Vagina (tissue), 2 donors: ENCODE data around the gene SAT1. TPM values are rescaled to one million over a fixed set of nuclear protein-coding genes. Genes with fewer than 3 reads are reported as not detected.

Experiments
- DNase-seq, 2 donors: peaks; one replicate each; pipeline ENCODE4 v3.0.0-alpha.2; 2017; ENCODE audit errors: extremely low spot score in 2 of 2
- H3K27ac ChIP-seq: fragments of 200-600 bp; sonication (generic); one replicate; pipeline ENCODE4 v1.5.1; 2019
- H3K27me3 ChIP-seq: fragments of 200-600 bp; sonication (generic); one replicate; pipeline ENCODE4 v1.5.1; 2019
- H3K36me3 ChIP-seq, 2 donors: fragments of 200-600 bp; sonication (generic); one replicate each; pipeline ENCODE4 v1.5.1; 2017 to 2019
- H3K4me1 ChIP-seq: fragments of 200-600 bp; sonication (generic); one replicate; pipeline ENCODE4 v1.5.1; 2019
- H3K4me3 ChIP-seq, 2 donors: fragments of 200-600 bp; sonication (generic); 1 replicate in 1 of 2; 2 replicates in 1 of 2; pipeline ENCODE4 v1.5.1; 2016 to 2019
- H3K9me3 ChIP-seq: fragments of 200-600 bp; sonication (generic); one replicate; pipeline ENCODE4 v1.5.1; 2019
- POLR2A ChIP-seq, 2 donors: fragments of 450-650 bp; IDR thresholded peaks; one replicate each; pipeline ENCODE4 v1.6.1; 2017; ENCODE audit warnings: antibody characterized with exemption in 2 of 2, mild to moderate bottlenecking in 2 of 2, moderate library complexity in 2 of 2
- POLR2AphosphoS5 ChIP-seq, 2 donors: sonication (generic); formaldehyde crosslinking; IDR thresholded peaks; one replicate each; pipeline ENCODE4 v1.9.0; 2017; ENCODE audit warnings: antibody characterized with exemption in 2 of 2, mild to moderate bottlenecking in 2 of 2, low read depth in 1 of 2; ENCODE audit not compliant: insufficient read depth in 1 of 2
- intact Hi-C: fragments of 100-400 bp; cut with DNase I; formaldehyde crosslinking; loops from one replicate; pipeline ENCODE4 v1.15.1; 2023
- small RNA-seq: library from RNA; depleted of rRNA; stranded (forward); fragments of <200 nt; gene quantifications from one replicate; pipeline ENCODE3, GENCODE V24; 2016
- total RNA-seq: library from RNA; depleted of rRNA; stranded (reverse); fragments of >200 nt; gene quantifications from one replicate; pipeline ENCODE4 v1.2.3, GENCODE V29; 2016
- TF ChIP-seq, protein P1 (sequence below), 3 experiments: fragments of 450-650 bp in 2 of 3; fragments of 200-600 bp in 1 of 3; sonication (generic) in 1 of 3; IDR thresholded peaks; one replicate each; pipeline ENCODE4 v1.5.1; 2017 to 2019; ENCODE audit warnings: antibody characterized with exemption in 3 of 3, mild to moderate bottlenecking in 2 of 3, moderate library complexity in 2 of 3

Gene SAT1
- total RNA-seq, 1 donor from 2014 or later = 389 TPM

- TF ChIP-seq, protein P1, sequence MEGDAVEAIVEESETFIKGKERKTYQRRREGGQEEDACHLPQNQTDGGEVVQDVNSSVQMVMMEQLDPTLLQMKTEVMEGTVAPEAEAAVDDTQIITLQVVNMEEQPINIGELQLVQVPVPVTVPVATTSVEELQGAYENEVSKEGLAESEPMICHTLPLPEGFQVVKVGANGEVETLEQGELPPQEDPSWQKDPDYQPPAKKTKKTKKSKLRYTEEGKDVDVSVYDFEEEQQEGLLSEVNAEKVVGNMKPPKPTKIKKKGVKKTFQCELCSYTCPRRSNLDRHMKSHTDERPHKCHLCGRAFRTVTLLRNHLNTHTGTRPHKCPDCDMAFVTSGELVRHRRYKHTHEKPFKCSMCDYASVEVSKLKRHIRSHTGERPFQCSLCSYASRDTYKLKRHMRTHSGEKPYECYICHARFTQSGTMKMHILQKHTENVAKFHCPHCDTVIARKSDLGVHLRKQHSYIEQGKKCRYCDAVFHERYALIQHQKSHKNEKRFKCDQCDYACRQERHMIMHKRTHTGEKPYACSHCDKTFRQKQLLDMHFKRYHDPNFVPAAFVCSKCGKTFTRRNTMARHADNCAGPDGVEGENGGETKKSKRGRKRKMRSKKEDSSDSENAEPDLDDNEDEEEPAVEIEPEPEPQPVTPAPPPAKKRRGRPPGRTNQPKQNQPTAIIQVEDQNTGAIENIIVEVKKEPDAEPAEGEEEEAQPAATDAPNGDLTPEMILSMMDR (IDR thresholded peaks at IDR 0.05) = no peak
- TF ChIP-seq POLR2AphosphoS5 (IDR thresholded peaks at IDR 0.05; ENCODE audit: insufficient read depth in 1 of 2, low read depth in 1 of 2) (no peak), POLR2A (IDR thresholded peaks at IDR 0.05) (no peak)
- Histone ChIP-seq H3K4me3 (no peak overlapping the region), H3K36me3 (no peaks in the 10 kb centered on the region), H3K27ac (no peak overlapping the region), H3K4me1 (no peaks in the 10 kb centered on the region), H3K27me3 (no peaks in the 10 kb centered on the region), H3K9me3 (no peaks in the 10 kb centered on the region)
- DNase-seq = no peak
- intact Hi-C loops = no loop called here
Observed at GRCh38 chrX:23825675-23826074, 42.7 kb downstream of the SAT1 start.

DNA sequence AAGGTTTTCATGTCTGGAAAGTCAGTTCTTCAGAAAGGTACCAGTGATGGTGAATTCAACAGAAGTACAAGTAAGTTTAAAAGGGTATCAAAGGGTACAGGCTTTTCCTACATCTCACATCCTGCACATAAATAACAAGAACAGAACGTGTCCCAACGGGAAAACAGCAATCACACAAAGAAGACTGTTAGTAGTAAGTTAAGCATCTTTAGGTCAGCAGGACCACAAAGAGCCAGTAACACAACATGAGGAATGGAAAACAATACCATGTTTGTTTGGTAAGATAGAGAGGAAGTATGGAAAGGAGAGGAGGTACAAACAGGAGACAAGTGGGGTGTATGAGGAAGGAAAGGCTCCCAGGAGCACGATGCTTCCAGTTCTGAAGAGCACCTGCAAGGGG lies 43.2 kb downstream of the SAT1 start:
- Histone ChIP-seq H3K27ac (no peak overlapping the region), H3K9me3 (no peaks in the 10 kb centered on the region), H3K4me1 (no peaks in the 10 kb centered on the region), H3K4me3 (no peak overlapping the region), H3K36me3 (no peaks in the 10 kb centered on the region), H3K27me3 (no peaks in the 10 kb centered on the region)
- intact Hi-C loops = no loop called here
- TF ChIP-seq, protein P1 (IDR thresholded peaks at IDR 0.05) = no peak
- TF ChIP-seq POLR2AphosphoS5 (IDR thresholded peaks at IDR 0.05; ENCODE audit: insufficient read depth in 1 of 2, low read depth in 1 of 2) = no peak
- no peak for TF ChIP-seq POLR2A (IDR thresholded peaks at IDR 0.05)
- DNase-seq = no peak

DNA sequence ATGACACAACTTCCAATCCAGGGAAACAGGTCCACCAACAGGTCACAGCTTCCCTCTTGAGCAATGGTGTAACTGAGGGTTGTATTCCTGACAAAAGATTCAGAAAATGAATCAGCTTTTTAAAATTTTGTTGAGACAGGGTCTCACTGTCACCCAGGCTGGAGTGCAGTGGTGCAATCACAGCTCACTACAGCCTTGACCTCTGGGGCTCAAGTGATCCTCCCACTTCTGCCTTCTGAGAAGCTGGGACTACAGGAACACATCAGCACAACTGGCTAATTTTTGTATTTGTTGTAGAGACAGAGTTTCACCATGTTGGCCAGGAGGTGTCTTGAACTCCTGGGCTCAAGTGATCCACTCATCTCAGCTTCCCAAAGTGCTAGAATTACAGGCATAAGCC lies 43.7 kb downstream of the SAT1 start:
- Histone ChIP-seq H3K4me1 (no peaks in the 10 kb centered on the region), H3K36me3 (no peaks in the 10 kb centered on the region), H3K4me3 (no peak overlapping the region), H3K27me3 (no peaks in the 10 kb centered on the region), H3K9me3 (no peaks in the 10 kb centered on the region), H3K27ac (no peak overlapping the region)
- TF ChIP-seq, protein P1 (IDR thresholded peaks at IDR 0.05) = no peak
- TF ChIP-seq POLR2AphosphoS5 (IDR thresholded peaks at IDR 0.05; ENCODE audit: insufficient read depth in 1 of 2, low read depth in 1 of 2) (no peak), POLR2A (IDR thresholded peaks at IDR 0.05) (no peak)
- intact Hi-C loops = no loop called here
- no peak for DNase-seq

DNA sequence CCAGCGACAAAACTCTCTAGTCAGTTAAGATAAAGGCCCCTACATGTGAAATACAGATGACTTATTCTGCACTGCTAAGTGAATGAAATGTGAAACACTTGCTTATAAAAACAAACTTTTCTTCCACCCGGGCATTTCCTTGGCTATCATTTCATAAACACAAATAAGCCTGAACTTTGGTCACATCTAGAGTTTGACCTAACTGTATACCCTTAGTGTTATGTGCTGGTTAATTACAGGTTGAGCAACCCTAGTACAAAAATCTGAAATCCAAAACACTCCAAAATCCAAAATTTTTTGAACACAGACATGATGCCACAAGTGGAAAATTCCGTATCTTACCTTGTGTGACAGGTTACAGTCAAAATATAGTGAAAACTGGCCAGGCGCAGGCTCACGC lies 45.9 kb downstream of the SAT1 start:
- Histone ChIP-seq H3K4me3 (no peak overlapping the region), H3K27me3 (no peaks in the 10 kb centered on the region), H3K27ac (no peak overlapping the region), H3K4me1 (no peaks in the 10 kb centered on the region), H3K9me3 (no peaks in the 10 kb centered on the region), H3K36me3 (no peaks in the 10 kb centered on the region)
- TF ChIP-seq POLR2A (IDR thresholded peaks at IDR 0.05) (no peak), POLR2AphosphoS5 (IDR thresholded peaks at IDR 0.05; ENCODE audit: insufficient read depth in 1 of 2, low read depth in 1 of 2) (no peak)
- TF ChIP-seq, protein P1 (IDR thresholded peaks at IDR 0.05) = no peak
- no peak for DNase-seq
- intact Hi-C loops = no loop called here

- Histone ChIP-seq H3K4me1 (no peaks in the 10 kb centered on the region), H3K27ac (no peak overlapping the region), H3K27me3 (no peaks in the 10 kb centered on the region), H3K9me3 (no peaks in the 10 kb centered on the region), H3K4me3 (no peak overlapping the region), H3K36me3 (no peaks in the 10 kb centered on the region)
- intact Hi-C loops = no loop called here
- DNase-seq = no peak
- TF ChIP-seq POLR2AphosphoS5 (IDR thresholded peaks at IDR 0.05; ENCODE audit: insufficient read depth in 1 of 2, low read depth in 1 of 2) = no peak
Observed at GRCh38 chrX:23832721-23833120, 49.7 kb downstream of the SAT1 start.

Small RNA genes lying within 50 kb of the gene (small RNA-seq; reads per million reads assigned to genes)
- not detected for gene RF00019

Other genes with a start within 250 kb of the SAT1 start
- 98.2 TPM for gene PRDX4, start 115.7 kb upstream of the SAT1 start, total RNA-seq
- 39.0 TPM for gene ACOT9, start 39.9 kb upstream of the SAT1 start, total RNA-seq
- 8.6 TPM for gene APOO, start 124.8 kb downstream of the SAT1 start, total RNA-seq
- not detected for gene CXorf58, start 124.8 kb downstream of the SAT1 start, total RNA-seq
- gene KLHL15, start 244.0 kb downstream of the SAT1 start, total RNA-seq = 9.8 TPM